ENCODE measurements around the gene ETV3.
A peak's percentile ranks its signal among the peaks of the same experiment; 100 is the strongest.

The ETV3 gene

GRCh38 chr1:157073944-157074685 is 64.1 kb downstream of the ETV3 start:
- no peak overlapping the region for H3K4me2 ChIP-seq (ENCODE audit: low read length, poor library complexity, severe bottlenecking)
- peak overlapping the region in 1 of 2 experiments; percentile 11 for H3K18ac ChIP-seq (ENCODE audit: low read depth in 1 of 2, low read length in 2 of 2)
- H3K9me3 ChIP-seq (ENCODE audit: control insufficient read depth, low read length): no peaks in the 10 kb centered on the region
- no peak overlapping the region for H2BK120ac ChIP-seq (ENCODE audit: low read depth, low read length)
- H3K14ac ChIP-seq (ENCODE audit: low read length in 2 of 2): no peak overlapping the region
- 44% methylated on average over 34 of the region's 35 CpGs for WGBS
- H3K4ac ChIP-seq (ENCODE audit: low read depth in 1 of 2, low read length in 2 of 2): no peak overlapping the region
- H3K79me1 ChIP-seq (replicated peaks; ENCODE audit: low read length, poor library complexity, severe bottlenecking): no peaks in the 10 kb centered on the region
- H3K4me3 ChIP-seq (ENCODE audit: insufficient read depth in 1 of 2, low read depth in 1 of 2, low read length in 2 of 2): peak overlapping the region in 1 of 2 experiments; percentile 58
- H2AK5ac ChIP-seq (ENCODE audit: low read length, severe bottlenecking): no peak overlapping the region
- no peak overlapping the region for H4K91ac ChIP-seq (ENCODE audit: low read length)
- H3K4me1 ChIP-seq (ENCODE audit: control insufficient read depth, insufficient read depth, low read depth, low read length): peaks cover 3% of the 10 kb centered on the region
- no peak overlapping the region for H3K23ac ChIP-seq (ENCODE audit: low read length in 2 of 2)
- no peak overlapping the region for H3K27ac ChIP-seq (ENCODE audit: low read length, poor library complexity, severe bottlenecking)
- H2BK15ac ChIP-seq (ENCODE audit: low read depth, poor library complexity, severe bottlenecking): no peak overlapping the region
- H2BK5ac ChIP-seq (ENCODE audit: low read depth, low read length, poor library complexity, severe bottlenecking): no peak overlapping the region
- H3K36me3 ChIP-seq (ENCODE audit: control insufficient read depth in 1 of 2, insufficient read depth in 2 of 2, low read depth in 1 of 2, low read length in 2 of 2): no peaks in the 10 kb centered on the region
- no peak overlapping the region for H4K8ac ChIP-seq (ENCODE audit: low read length)
- no peak overlapping the region for H2BK12ac ChIP-seq (ENCODE audit: low read length in 2 of 2)
- DNase-seq: peak; percentile 74
- peak overlapping the region; percentile 55 for H2AFZ ChIP-seq (ENCODE audit: low read depth, low read length)
- H3K9ac ChIP-seq (ENCODE audit: low read length): no peak overlapping the region
- H3K27me3 ChIP-seq (ENCODE audit: control insufficient read depth in 1 of 2, insufficient read depth in 1 of 2, low read length in 2 of 2): peaks cover 23 to 32% of the 10 kb centered on the region in 2 experiments
